GM10248 (cell line): ENCODE measurements around the gene DPYD.

Experiments used
- CTCF ChIA-PET: fragments of 300-600 bp; sonication (Branson Sonifier 250); formaldehyde crosslinking; extraction: SDS; loops from one replicate; lab custom pipeline; 2021; ENCODE audit warnings: antibody characterized with exemption; lab: Yijun Ruan, JAX
- POLR2A ChIA-PET: fragments of 350-650 bp; sonication (Branson Sonifier 250); formaldehyde crosslinking; extraction: SDS; loops from one replicate; lab custom pipeline; 2020; ENCODE audit warnings: antibody characterized with exemption; lab: Yijun Ruan, JAX
- DNase-seq: peaks from one replicate; pipeline ENCODE4 v3.0.0; 2012; ENCODE audit errors: extremely low spot score
- CTCF ChIP-seq: IDR thresholded peaks from 2 replicates; pipeline ENCODE4 v1.5.1; 2012; ENCODE audit warnings: mild to moderate bottlenecking, low read depth; ENCODE audit errors: extremely low read depth, missing control alignments, control extremely low read depth

DPYD gene

GRCh38 chr1:97136996-97137395, 783.8 kb downstream of the DPYD start:
- POLR2A ChIA-PET = no interaction called here
- no peak for TF ChIP-seq CTCF
- CTCF ChIA-PET = interaction anchor here (1.3 to 8.3 kb wide), 5 partner anchors 10 to 919 kb away, joined by 3 to 57 read pairs (median 6); no protein-coding TSS in a partner anchor
- DNase-seq = no peak

- POLR2A ChIA-PET = no interaction called here
- DNase-seq = no peak
- no peak for TF ChIP-seq CTCF
- CTCF ChIA-PET = interaction anchor here (1.0 to 8.3 kb wide), 3 partner anchors 14 to 389 kb away, joined by 3 to 57 read pairs (median 12); no protein-coding TSS in a partner anchor
Measured at GRCh38 chr1:97135972-97136371, 784.9 kb downstream of the DPYD start.

- no peak for TF ChIP-seq CTCF
- ChIA-PET POLR2A (no interaction called here), CTCF (interaction anchor here (1.1 to 2.5 kb wide), 3 partner anchors 10 to 333 kb away, joined by 3 to 8 read pairs (median 3); no protein-coding TSS in a partner anchor)
- no peak for DNase-seq
Measured at GRCh38 chr1:97128426-97128825, 792.4 kb downstream of the DPYD start.

GRCh38 chr1:97123717-97124431, 797.0 kb downstream of the DPYD start:
- DNase-seq = no peak
- ChIA-PET CTCF (interaction anchor here (0.8 kb wide), 1 partner anchor 15 kb away, joined by 3 read pairs; no protein-coding TSS in a partner anchor), POLR2A (no interaction called here)
- no peak for TF ChIP-seq CTCF

DNA sequence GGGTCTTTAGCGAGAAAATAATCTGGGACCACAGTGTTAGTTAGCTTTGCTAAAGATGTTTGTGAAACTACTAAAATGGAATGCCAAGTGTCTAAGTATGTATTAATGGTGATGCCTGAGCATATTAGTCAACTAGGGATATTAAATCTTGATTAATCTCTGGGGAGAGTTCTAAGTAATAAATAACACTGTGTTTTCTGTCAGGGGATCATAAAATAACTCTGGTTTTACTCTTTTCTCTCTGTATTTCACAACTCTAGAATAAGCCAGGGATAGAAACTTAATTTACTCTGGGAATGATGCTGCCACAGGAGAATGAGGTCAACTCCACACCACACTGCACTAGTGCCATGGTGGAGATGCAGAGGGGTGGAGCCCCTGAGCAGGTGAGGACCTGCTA, 800.0 kb downstream of the DPYD start:
- no peak for DNase-seq
- TF ChIP-seq CTCF = no peak
- CTCF ChIA-PET = interaction anchor here (1.1 to 1.9 kb wide), 2 partner anchors 15 to 17 kb away, joined by 3 to 4 read pairs; no protein-coding TSS in a partner anchor
- POLR2A ChIA-PET = no interaction called here

- DNase-seq = no peak
- CTCF ChIA-PET = interaction anchor here (1.1 to 4.4 kb wide), 5 partner anchors 11 to 19 kb away, joined by 3 to 12 read pairs (median 4); no protein-coding TSS in a partner anchor
- no peak for TF ChIP-seq CTCF
- POLR2A ChIA-PET = no interaction called here
Measured at GRCh38 chr1:97119260-97120158, 801.3 kb downstream of the DPYD start.
